ENCODE data around the gene LCE3A.

GRCh38 chr1:152622803-152623202 lies at the start of gene LCE3A:
- no peak for TF ChIP-seq GATA3 (IDR thresholded peaks at IDR 0.05; ENCODE audit: low read depth, low read length)
- TF ChIP-seq GATA2 (IDR thresholded peaks at IDR 0.05; ENCODE audit: low read depth, low read length): no peak

Data from SH-SY5Y (cell line).